ENCODE measurements around the gene CLCN5.

Gene CLCN5

GRCh38 chrX:50088645-50089044, 166.2 kb downstream of the CLCN5 start:
- DNase-seq (ENCODE audit: low spot score) = no peak

GRCh38 chrX:50093625-50094024, 171.2 kb downstream of the CLCN5 start:
- DNase-seq (ENCODE audit: low spot score) = no peak

GRCh38 chrX:50097071-50097470, 174.7 kb downstream of the CLCN5 start:
- DNase-seq (ENCODE audit: low spot score) = no peak

- no peak for DNase-seq (ENCODE audit: low spot score)
These were observed 175.8 kb downstream of the CLCN5 start for GRCh38 chrX:50098241-50098640.

GRCh38 chrX:50098749-50099148, 176.4 kb downstream of the CLCN5 start:
- no peak for DNase-seq (ENCODE audit: low spot score)

GRCh38 chrX:50099331-50099730, 176.9 kb downstream of the CLCN5 start:
- no peak for DNase-seq (ENCODE audit: low spot score)

- no peak for DNase-seq (ENCODE audit: low spot score)
These were observed 177.8 kb downstream of the CLCN5 start for GRCh38 chrX:50100188-50100587.

- DNase-seq (ENCODE audit: low spot score) = no peak
These were observed 180.8 kb downstream of the CLCN5 start for GRCh38 chrX:50103176-50103575.

- no peak for DNase-seq (ENCODE audit: low spot score)
These were observed 181.6 kb downstream of the CLCN5 start for GRCh38 chrX:50103866-50104566.

GRCh38 chrX:50106051-50106675, 183.8 kb downstream of the CLCN5 start:
- no peak for DNase-seq (ENCODE audit: low spot score)

GRCh38 chrX:50107470-50107869, 185.1 kb downstream of the CLCN5 start:
- no peak for DNase-seq (ENCODE audit: low spot score)

- no peak for DNase-seq (ENCODE audit: low spot score)
These were observed 185.9 kb downstream of the CLCN5 start for GRCh38 chrX:50108264-50108663.

- DNase-seq (ENCODE audit: low spot score) = no peak
These were observed 189.3 kb downstream of the CLCN5 start for GRCh38 chrX:50111742-50112141.

GRCh38 chrX:50114113-50114512, 191.7 kb downstream of the CLCN5 start:
- no peak for DNase-seq (ENCODE audit: low spot score)

GRCh38 chrX:50115973-50116372, 193.6 kb downstream of the CLCN5 start:
- DNase-seq (ENCODE audit: low spot score) = no peak

- DNase-seq (ENCODE audit: low spot score) = no peak
These were observed 195.1 kb downstream of the CLCN5 start for GRCh38 chrX:50117476-50117875.

GRCh38 chrX:50125480-50125879, 203.1 kb downstream of the CLCN5 start:
- no peak for DNase-seq (ENCODE audit: low spot score)

GRCh38 chrX:50147972-50148371, 225.6 kb downstream of the CLCN5 start:
- DNase-seq (ENCODE audit: low spot score) = no peak
